PFSK-1 (cell line): Measurements from ENCODE around the gene PODXL2.

Experiments
- FOXP2 ChIP-seq: optimal IDR thresholded peaks from 2 replicates; pipeline ENCODE3; 2011; ENCODE audit warnings: borderline replicate concordance, control low read depth, inconsistent platforms; ENCODE audit not compliant: insufficient read depth; ENCODE audit errors: extremely low read length, extremely low read depth
- POLR2AphosphoS5 ChIP-seq: IDR thresholded peaks from 2 replicates; pipeline ENCODE4 v1.6.1; 2012; ENCODE audit warnings: low read depth, mild to moderate bottlenecking, control low read depth, low read length, moderate library complexity
- SIN3A ChIP-seq: IDR thresholded peaks from 2 replicates; pipeline ENCODE4 v1.6.1; 2012; ENCODE audit warnings: mild to moderate bottlenecking, low read length, moderate library complexity, borderline replicate concordance; ENCODE audit not compliant: insufficient read depth
- TAF1 ChIP-seq: IDR thresholded peaks from 2 replicates; pipeline ENCODE4 v1.6.1; 2012; ENCODE audit warnings: low read length, control low read depth, borderline replicate concordance; ENCODE audit not compliant: insufficient read depth
- TF ChIP-seq, protein P1 (sequence below), 2 experiments: IDR thresholded peaks; 2 replicates each; pipeline versions ENCODE4 v1.6.1 to v1.8.0; 2011 to 2012; ENCODE audit warnings: low read depth in 2 of 2, low read length in 2 of 2, control low read depth in 1 of 2, inconsistent platforms in 1 of 2, mild to moderate bottlenecking in 1 of 2, moderate library complexity in 1 of 2; ENCODE audit not compliant: insufficient read depth in 1 of 2

PODXL2 gene

DNA sequence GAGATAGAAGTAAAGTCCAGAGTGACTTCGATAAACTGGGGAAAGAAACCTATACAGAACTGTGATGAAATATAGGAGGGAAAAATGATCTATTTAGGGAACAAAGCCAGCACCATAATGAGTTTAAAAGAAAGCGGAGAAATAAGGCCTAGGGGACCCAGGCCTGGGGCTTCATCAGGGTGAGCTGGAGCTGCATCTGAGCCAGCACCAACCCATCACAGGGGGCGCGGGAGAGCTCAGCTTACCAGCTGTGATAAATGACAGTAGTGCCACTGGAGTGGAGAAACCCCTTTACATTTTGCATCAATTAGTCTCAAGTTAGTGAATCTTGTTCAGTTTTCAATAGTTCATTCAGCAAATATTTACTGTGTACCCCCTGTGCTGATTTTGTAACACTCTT is 21.3 kb downstream of the PODXL2 start:
- TF ChIP-seq TAF1, result no peak
- no peak for TF ChIP-seq SIN3A
- TF ChIP-seq POLR2AphosphoS5, result no peak
- TF ChIP-seq, protein P1, sequence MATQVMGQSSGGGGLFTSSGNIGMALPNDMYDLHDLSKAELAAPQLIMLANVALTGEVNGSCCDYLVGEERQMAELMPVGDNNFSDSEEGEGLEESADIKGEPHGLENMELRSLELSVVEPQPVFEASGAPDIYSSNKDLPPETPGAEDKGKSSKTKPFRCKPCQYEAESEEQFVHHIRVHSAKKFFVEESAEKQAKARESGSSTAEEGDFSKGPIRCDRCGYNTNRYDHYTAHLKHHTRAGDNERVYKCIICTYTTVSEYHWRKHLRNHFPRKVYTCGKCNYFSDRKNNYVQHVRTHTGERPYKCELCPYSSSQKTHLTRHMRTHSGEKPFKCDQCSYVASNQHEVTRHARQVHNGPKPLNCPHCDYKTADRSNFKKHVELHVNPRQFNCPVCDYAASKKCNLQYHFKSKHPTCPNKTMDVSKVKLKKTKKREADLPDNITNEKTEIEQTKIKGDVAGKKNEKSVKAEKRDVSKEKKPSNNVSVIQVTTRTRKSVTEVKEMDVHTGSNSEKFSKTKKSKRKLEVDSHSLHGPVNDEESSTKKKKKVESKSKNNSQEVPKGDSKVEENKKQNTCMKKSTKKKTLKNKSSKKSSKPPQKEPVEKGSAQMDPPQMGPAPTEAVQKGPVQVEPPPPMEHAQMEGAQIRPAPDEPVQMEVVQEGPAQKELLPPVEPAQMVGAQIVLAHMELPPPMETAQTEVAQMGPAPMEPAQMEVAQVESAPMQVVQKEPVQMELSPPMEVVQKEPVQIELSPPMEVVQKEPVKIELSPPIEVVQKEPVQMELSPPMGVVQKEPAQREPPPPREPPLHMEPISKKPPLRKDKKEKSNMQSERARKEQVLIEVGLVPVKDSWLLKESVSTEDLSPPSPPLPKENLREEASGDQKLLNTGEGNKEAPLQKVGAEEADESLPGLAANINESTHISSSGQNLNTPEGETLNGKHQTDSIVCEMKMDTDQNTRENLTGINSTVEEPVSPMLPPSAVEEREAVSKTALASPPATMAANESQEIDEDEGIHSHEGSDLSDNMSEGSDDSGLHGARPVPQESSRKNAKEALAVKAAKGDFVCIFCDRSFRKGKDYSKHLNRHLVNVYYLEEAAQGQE (IDR thresholded peaks at IDR 0.05; ENCODE audit: insufficient read depth in 1 of 2, low read depth in 2 of 2, low read length in 2 of 2), result no peak
- no peak for TF ChIP-seq FOXP2

- TF ChIP-seq FOXP2, result no peak
These were observed 22.7 kb downstream of the PODXL2 start for GRCh38 chr3:127651516-127652172.

GRCh38 chr3:127652246-127652995 is 23.4 kb downstream of the PODXL2 start:
- TF ChIP-seq, protein P1 (IDR thresholded peaks at IDR 0.05; ENCODE audit: insufficient read depth in 1 of 2, low read depth in 2 of 2, low read length in 2 of 2), result no peak
- no peak for TF ChIP-seq FOXP2
- no peak for TF ChIP-seq SIN3A
- TF ChIP-seq TAF1, result no peak
- no peak for TF ChIP-seq POLR2AphosphoS5

GRCh38 chr3:127654374-127654773 is 25.4 kb downstream of the PODXL2 start:
- TF ChIP-seq, protein P1 (IDR thresholded peaks at IDR 0.05; ENCODE audit: insufficient read depth in 1 of 2, low read depth in 2 of 2, low read length in 2 of 2), result no peak
- TF ChIP-seq SIN3A (no peak), POLR2AphosphoS5 (no peak), FOXP2 (no peak), TAF1 (no peak)

DNA sequence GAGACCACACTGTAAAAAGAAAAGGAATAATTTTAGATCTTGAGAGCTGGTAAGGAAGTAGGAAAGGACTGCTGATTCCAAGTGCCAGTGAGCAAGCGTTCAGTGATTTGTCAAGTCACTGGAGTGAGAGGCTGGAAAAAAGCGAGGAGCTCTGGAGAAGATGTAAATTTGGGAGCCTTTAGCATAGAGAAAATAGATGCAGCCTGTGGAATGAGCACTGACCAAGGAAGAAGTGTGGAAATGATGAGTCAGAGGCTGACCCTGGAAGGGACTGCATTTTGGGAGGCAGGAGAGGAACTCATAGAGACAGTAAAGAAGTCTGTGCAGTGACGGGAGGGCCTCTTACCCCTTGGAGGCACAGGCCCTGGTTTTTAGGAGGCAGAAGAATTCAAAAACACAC is 26.7 kb downstream of the PODXL2 start:
- TF ChIP-seq SIN3A (no peak), TAF1 (no peak), POLR2AphosphoS5 (no peak), FOXP2 (no peak)
- TF ChIP-seq, protein P1 (IDR thresholded peaks at IDR 0.05; ENCODE audit: insufficient read depth in 1 of 2, low read depth in 2 of 2, low read length in 2 of 2), result no peak
